ENCODE results near the gene GRWD1. TPM values are rescaled to one million over a fixed set of nuclear protein-coding genes. Genes with fewer than 3 reads are reported as not detected.

The GRWD1 gene
- total and polyA plus RNA-seq, 2 donors (not counting 1 experiment from before 2014, with no cell fraction given): 10.6 to 40.7 TPM

GRCh38 chr19:48405850-48406249 lies 39.9 kb upstream of the GRWD1 start:
- Histone ChIP-seq H3K79me2 (ENCODE audit: control insufficient read depth, insufficient read depth, low read length) (no peaks in the 10 kb centered on the region), H2AFZ (ENCODE audit: insufficient read depth, low read depth, low read length, poor library complexity, severe bottlenecking) (no peak overlapping the region), H3K4me2 (replicated peaks; ENCODE audit: low read depth, low read length, poor library complexity, severe bottlenecking) (no peak overlapping the region), H3K9ac (ENCODE audit: low read length) (no peak overlapping the region), H3K4me3 (ENCODE audit: control extremely low read depth in 1 of 5, extremely low read depth in 1 of 5, insufficient read depth in 1 of 5, low read depth in 2 of 5, low read length in 4 of 5) (no peak overlapping the region), H3K27ac (ENCODE audit: low read length in 2 of 2) (no peak overlapping the region), H3K9me3 (ENCODE audit: control extremely low read depth in 1 of 3, control insufficient read depth in 2 of 3, insufficient read depth in 1 of 3, low read length in 2 of 3) (peaks cover 1 to 4% (median 2%) of the 10 kb centered on the region in 3 donors), H3K27me3 (replicated peaks in 1 of 4; ENCODE audit: control extremely low read depth in 1 of 4, control insufficient read depth in 3 of 4, insufficient read depth in 4 of 4, low read length in 3 of 4) (peaks cover 0 to 18% (median 5%) of the 10 kb centered on the region in 4 experiments), H3K4me1 (ENCODE audit: control insufficient read depth in 2 of 2, insufficient read depth in 2 of 2, low read length in 2 of 2) (peaks cover 0 to 4% of the 10 kb centered on the region in 2 donors), H3K36me3 (replicated peaks in 1 of 2; ENCODE audit: control extremely low read depth in 1 of 2, control insufficient read depth in 1 of 2, extremely low read depth in 1 of 2, insufficient read depth in 2 of 2, low read length in 1 of 2) (no peaks in the 10 kb centered on the region), H4K20me1 (ENCODE audit: control insufficient read depth, insufficient read depth, low read length, poor library complexity, severe bottlenecking) (no peaks in the 10 kb centered on the region)
- intact Hi-C loops (cut with micrococcal nuclease): no loop called here
- CTCF ChIA-PET: interaction anchor here (1.6 kb wide), 1 partner anchor 15 kb away, joined by 4 read pairs; the partner anchor contains the start of gene KDELR1
- Mint-ChIP-seq H3K4me3 (no peak overlapping the region), H3K4me1 (peaks cover 4% of the 10 kb centered on the region), H3K27me3 (peaks cover 30% of the 10 kb centered on the region), H3K27ac (no peak overlapping the region), H3K9me3 (ENCODE audit: insufficient read depth) (peaks cover 4% of the 10 kb centered on the region)
- DNase-seq (no peak), ATAC-seq (ENCODE audit: low read depth) (no peak)
- WGBS (ENCODE audit: insufficient coverage): 77% methylated on average over 10 of the region's 13 CpGs
- TF ChIP-seq EZH2 (IDR thresholded peaks at IDR 0.05; ENCODE audit: borderline replicate concordance, insufficient read depth, low read depth, low read length, poor library complexity, severe bottlenecking): no peak
- no peak for TF ChIP-seq CTCF (IDR thresholded peaks at IDR 0.05)
- POLR2A ChIA-PET: no interaction called here

- H3K27ac Mint-ChIP-seq: no peak overlapping the region
- H3K9me3 Mint-ChIP-seq (ENCODE audit: insufficient read depth): no peaks in the 10 kb centered on the region
- DNase-seq (peak; percentile 25), ATAC-seq (ENCODE audit: low read depth) (no peak)
- no peak for TF ChIP-seq CTCF (IDR thresholded peaks at IDR 0.05)
- no peak for TF ChIP-seq EZH2 (IDR thresholded peaks at IDR 0.05; ENCODE audit: borderline replicate concordance, insufficient read depth, low read depth, low read length, poor library complexity, severe bottlenecking)
- Histone ChIP-seq H3K27ac (ENCODE audit: low read length in 2 of 2) (no peak overlapping the region), H3K9me3 (ENCODE audit: control extremely low read depth in 1 of 3, control insufficient read depth in 2 of 3, insufficient read depth in 1 of 3, low read length in 2 of 3) (peaks cover 0 to 14% (median 0%) of the 10 kb centered on the region in 3 donors), H4K20me1 (ENCODE audit: control insufficient read depth, insufficient read depth, low read length, poor library complexity, severe bottlenecking) (no peaks in the 10 kb centered on the region), H3K9ac (ENCODE audit: low read length) (no peak overlapping the region), H3K36me3 (replicated peaks in 1 of 2; ENCODE audit: control extremely low read depth in 1 of 2, control insufficient read depth in 1 of 2, extremely low read depth in 1 of 2, insufficient read depth in 2 of 2, low read length in 1 of 2) (no peaks in the 10 kb centered on the region), H3K79me2 (ENCODE audit: control insufficient read depth, insufficient read depth, low read length) (no peaks in the 10 kb centered on the region), H2AFZ (ENCODE audit: insufficient read depth, low read depth, low read length, poor library complexity, severe bottlenecking) (peak overlapping the region; percentile 75), H3K4me2 (replicated peaks; ENCODE audit: low read depth, low read length, poor library complexity, severe bottlenecking) (peak overlapping the region; percentile 79), H3K4me1 (ENCODE audit: control insufficient read depth in 2 of 2, insufficient read depth in 2 of 2, low read length in 2 of 2) (peaks cover 16 to 19% of the 10 kb centered on the region in 2 donors), H3K4me3 (ENCODE audit: control extremely low read depth in 1 of 5, extremely low read depth in 1 of 5, insufficient read depth in 1 of 5, low read depth in 2 of 5, low read length in 4 of 5) (no peak overlapping the region), H3K27me3 (replicated peaks in 1 of 4; ENCODE audit: control extremely low read depth in 1 of 4, control insufficient read depth in 3 of 4, insufficient read depth in 4 of 4, low read length in 3 of 4) (peaks cover 0 to 44% (median 10%) of the 10 kb centered on the region in 4 experiments)
- CTCF ChIA-PET: interaction anchor here (1.8 kb wide), 1 partner anchor 23 kb away, joined by 7 read pairs; the partner anchor contains the start of gene KDELR1
- intact Hi-C loops (cut with micrococcal nuclease): no loop called here
- peaks cover 20% of the 10 kb centered on the region for H3K4me1 Mint-ChIP-seq
- 55% methylated on average over 23 of the region's 24 CpGs for WGBS (ENCODE audit: insufficient coverage)
- peaks cover 37% of the 10 kb centered on the region for H3K27me3 Mint-ChIP-seq
- peak overlapping the region; percentile 86 for H3K4me3 Mint-ChIP-seq
- POLR2A ChIA-PET: interaction anchor here (0.5 kb wide), 1 partner anchor 13 kb away, joined by 4 read pairs; no protein-coding TSS in a partner anchor
Observed at GRCh38 chr19:48413879-48414587, 31.8 kb upstream of the GRWD1 start.

Measured in B cell (primary cell).